GM12874 (cell line): ENCODE measurements around the gene NUDCD3.

Experiments used
- TF ChIP-seq, protein P1 (sequence below): IDR thresholded peaks from 2 replicates; pipeline ENCODE4 v1.5.1; 2011; ENCODE audit warnings: low read depth, mild to moderate bottlenecking, control low read depth, low read length, moderate library complexity; ENCODE audit not compliant: insufficient read depth

Gene NUDCD3

DNA sequence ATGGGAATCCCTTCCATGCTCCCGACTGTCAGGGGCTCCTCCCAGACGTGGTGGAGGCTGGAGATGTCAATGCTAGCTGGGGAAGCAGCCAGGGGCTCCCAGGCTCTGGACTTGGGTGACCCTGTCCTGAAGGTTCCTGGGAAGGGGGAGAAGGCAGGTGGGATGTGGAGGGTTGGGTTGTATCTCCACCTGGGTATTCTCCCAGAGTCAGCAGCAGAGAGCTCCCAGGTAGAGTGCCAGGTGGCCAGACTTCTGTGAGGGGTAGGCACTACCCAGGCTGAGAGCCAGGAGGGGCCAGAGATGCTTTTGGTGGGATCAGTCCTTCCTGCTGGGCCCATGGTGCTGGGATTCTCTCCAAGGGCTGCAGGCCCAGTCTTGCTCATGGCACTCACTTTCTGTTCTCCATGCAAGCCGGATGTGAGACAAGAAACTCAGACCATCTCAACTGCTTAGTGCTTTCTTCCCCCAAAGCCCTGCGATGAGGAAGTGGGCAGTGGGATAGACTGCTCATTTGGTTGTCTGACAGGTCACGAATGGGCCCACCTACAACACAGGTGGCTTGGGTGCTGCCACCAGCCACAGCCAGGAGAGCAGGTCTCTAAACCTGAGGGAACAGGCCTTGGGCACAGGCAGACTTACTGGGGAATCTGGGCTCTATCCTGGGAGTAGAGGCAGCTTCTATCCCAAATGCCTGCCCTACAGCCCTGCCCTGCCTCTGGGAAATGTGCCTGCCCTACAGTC, 112.6 kb downstream of the NUDCD3 start:
- TF ChIP-seq, protein P1, sequence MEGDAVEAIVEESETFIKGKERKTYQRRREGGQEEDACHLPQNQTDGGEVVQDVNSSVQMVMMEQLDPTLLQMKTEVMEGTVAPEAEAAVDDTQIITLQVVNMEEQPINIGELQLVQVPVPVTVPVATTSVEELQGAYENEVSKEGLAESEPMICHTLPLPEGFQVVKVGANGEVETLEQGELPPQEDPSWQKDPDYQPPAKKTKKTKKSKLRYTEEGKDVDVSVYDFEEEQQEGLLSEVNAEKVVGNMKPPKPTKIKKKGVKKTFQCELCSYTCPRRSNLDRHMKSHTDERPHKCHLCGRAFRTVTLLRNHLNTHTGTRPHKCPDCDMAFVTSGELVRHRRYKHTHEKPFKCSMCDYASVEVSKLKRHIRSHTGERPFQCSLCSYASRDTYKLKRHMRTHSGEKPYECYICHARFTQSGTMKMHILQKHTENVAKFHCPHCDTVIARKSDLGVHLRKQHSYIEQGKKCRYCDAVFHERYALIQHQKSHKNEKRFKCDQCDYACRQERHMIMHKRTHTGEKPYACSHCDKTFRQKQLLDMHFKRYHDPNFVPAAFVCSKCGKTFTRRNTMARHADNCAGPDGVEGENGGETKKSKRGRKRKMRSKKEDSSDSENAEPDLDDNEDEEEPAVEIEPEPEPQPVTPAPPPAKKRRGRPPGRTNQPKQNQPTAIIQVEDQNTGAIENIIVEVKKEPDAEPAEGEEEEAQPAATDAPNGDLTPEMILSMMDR = no peak

DNA sequence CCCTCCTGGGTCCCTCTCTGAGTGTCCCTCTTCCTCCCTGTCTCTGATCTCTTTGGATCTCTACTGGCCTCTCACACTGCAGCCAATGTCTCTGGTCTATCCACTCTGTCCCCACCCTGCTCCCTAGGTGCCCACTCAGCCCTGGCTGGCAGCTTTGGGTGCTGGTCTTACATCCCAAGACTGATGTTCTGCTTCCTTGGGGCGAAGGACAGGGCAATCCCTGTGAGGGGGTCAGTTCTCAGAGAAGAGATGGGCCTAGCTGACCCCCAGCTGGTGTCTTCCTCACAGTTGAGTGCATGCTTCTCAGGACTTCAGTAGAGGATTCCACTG, 113.4 kb downstream of the NUDCD3 start:
- TF ChIP-seq, protein P1 = no peak

DNA sequence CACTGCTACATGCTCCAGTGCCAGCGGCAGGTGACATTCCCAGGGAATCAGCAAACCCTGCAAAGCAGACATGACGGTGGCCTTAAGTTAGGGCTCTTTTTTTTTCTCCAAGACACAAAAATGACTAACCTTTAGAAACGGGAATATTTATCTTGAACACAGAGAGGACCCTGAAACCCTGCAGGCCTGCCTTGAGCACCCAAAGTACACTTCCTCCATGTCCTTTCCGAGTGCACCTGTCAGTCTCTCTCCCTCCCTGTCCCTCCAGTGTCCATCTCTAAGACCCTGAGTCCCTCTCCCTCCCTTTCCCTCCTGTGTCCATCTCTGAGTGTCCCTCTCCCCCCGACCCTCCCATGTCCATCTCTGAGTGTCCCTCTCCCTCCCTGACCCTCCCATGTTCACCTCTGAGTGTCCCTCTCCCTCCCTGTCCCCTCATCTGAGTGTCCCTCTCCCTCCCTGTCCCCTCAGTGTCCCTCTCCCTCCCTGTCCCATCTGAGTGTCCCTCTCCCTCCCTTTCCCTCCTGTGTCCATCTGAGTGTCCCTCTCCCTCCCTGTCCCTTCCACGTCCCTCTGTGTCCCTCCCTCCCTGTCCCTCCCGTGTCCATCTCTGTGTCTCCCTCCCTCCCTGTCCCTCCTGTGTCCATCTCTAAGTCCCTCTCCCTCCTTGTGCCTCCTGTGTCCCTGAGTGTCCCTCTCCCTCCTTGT, 113.9 kb downstream of the NUDCD3 start:
- TF ChIP-seq, protein P1 = no peak

DNA sequence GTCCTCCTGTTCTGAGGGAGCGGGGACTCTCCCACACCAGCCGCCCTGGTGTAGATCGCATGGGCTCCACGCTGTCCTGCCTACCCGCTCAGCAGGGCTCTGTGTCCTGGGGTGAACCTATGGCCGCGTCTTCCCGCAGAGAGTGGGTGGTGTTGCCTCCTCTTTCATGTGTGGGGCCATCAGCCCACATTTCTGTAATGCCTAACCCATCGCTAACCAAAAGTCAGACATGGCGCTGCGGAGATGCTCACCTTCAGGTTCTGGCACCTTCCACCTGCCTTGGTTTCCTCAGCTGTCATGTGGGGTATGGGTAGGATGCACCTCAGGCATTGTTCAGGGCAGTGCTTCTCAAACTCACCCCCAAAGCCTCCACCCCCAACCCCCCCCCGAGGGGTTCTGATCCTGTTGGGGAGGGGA, 114.5 kb downstream of the NUDCD3 start:
- TF ChIP-seq, protein P1 = no peak

DNA sequence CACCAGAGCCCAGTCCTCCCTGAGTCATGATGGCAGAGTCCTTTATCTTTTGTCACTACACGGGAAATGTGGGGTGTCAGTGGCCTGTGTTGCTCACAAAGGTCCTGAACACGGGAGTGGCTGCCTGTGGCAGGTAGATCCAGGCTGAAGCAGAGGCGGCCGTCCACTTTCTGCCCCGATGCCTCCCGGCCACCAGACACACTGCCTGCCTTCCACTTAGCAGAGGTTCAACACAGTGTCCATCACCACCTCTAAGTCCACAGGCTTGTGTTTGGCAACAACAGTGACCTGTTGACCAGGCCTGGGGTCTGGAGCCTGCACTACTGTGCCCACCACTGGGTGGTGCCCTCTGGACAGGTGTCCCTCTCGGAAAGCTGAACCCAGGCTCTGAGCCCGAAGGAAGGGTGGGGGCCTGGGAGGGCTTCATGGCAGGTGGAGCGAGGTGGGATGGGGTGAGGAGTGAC, 115.2 kb downstream of the NUDCD3 start:
- TF ChIP-seq, protein P1 = peak; percentile 45; the same call in 1 of the 2 replicates

DNA sequence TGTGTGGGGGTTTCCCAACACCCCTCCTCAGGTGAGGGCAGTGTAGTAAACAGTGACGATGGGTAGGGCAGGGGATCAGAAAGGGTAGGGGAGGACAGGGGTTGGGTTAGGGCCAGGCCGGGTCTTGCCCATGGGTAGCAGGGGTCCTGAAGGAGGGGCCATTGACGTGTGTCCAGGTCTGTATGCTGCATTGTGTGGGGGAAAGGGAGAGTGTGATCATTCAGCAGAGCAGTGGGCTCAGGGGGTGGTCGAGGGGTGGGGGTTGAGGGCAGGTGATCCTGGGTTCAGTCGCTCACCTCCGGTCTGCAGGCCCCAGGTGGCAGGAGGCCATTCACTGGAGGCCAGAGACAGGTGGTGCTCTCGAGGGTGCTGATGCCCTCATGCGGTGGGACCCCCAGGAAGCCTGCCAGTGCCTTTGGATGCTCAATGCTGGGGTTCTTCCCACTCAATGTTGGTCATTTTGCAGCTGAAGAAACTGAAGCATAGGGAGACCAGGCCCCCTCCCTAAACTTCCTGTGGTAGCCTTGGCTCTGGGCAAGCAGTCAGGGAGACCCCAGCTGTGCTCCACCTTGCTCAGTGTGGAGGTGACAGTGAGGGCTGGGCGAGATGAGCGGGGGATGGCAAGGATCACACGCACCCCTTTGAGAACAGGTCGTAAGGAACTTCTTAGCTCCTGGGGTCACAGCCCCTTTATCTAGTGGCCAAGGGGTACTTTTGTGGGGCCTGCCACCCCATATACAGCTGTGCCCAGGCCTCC, 116.3 kb downstream of the NUDCD3 start:
- TF ChIP-seq, protein P1 = no peak

DNA sequence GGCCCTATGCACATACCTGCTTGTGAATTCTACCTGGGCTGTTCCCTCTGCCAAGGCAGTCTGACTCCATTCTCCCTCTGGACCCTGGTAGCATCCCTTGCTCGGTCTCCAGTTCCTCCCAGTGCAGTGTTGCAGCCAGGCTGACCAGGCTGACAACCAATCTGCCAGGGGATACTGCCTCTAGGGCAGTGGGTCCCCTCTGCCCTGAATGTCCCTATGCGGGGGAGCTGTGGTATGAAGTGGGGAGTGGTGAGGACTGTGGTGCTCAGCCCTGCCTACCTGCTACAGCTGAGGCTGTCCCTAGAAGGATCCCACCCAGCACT, 117.1 kb downstream of the NUDCD3 start:
- TF ChIP-seq, protein P1 = no peak
